ENCODE results near the gene SUPT4H1.

The SUPT4H1 gene

DNA sequence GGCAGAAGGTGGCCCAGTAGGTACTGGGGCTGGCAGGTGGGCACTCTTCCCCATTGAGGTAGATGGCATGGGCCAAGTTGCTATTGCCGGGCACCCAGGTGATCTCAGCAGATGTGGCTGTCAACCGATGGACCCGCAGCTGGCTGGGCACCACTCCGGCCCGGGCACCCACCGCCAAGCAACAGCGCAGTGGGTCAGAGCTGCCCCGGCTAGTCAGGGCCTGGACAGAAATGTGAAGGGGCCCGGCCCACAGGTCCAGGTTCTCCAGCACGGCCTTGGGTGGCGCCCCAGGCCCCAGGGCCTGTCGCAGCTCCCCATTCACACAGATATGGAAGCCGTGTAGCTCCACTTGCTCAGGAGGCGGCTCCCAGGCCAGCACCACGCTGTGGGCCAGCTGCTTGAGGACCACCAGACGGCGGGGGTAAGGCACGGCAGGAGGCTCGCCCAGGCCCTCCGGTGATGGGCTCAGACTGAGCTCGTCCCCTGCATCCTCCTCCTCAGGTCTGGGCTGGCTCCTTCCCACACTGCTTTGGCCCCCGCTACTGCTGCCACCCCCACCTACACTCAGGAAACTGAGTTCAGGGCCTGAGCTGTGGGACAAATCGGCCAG, 39.9 kb downstream of the SUPT4H1 start:
- no peak overlapping the region for H3K4me3 ChIP-seq (ENCODE audit: low read length)
- TF ChIP-seq, protein P1, sequence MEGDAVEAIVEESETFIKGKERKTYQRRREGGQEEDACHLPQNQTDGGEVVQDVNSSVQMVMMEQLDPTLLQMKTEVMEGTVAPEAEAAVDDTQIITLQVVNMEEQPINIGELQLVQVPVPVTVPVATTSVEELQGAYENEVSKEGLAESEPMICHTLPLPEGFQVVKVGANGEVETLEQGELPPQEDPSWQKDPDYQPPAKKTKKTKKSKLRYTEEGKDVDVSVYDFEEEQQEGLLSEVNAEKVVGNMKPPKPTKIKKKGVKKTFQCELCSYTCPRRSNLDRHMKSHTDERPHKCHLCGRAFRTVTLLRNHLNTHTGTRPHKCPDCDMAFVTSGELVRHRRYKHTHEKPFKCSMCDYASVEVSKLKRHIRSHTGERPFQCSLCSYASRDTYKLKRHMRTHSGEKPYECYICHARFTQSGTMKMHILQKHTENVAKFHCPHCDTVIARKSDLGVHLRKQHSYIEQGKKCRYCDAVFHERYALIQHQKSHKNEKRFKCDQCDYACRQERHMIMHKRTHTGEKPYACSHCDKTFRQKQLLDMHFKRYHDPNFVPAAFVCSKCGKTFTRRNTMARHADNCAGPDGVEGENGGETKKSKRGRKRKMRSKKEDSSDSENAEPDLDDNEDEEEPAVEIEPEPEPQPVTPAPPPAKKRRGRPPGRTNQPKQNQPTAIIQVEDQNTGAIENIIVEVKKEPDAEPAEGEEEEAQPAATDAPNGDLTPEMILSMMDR (IDR thresholded peaks at IDR 0.05; ENCODE audit: insufficient read depth, low read depth, low read length, missing control alignments), result no peak
- no peak for DNase-seq (ENCODE audit: low read depth)

DNA sequence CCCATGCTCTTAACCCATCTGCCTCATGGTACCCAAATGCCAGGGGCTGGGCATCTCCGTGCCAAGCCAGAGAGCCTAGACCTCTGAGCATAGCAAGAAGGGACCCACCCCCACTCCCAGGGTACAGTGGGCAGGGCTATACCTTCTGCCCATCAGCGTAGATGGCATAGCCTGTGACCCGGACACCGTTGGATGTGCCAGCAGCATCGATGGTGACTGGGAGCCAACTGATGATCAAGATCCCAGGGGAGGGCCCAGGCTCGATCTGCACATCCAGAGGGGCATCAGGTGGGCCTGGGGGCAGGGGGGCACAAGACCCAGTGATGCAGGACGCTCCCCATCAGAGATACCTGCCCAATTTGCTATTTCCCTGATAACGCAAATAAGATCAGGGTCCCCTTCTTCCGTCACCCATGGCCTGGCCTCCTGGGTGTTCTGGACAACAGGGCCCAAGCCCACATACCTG, 40.5 kb downstream of the SUPT4H1 start:
- no peak overlapping the region for H3K4me3 ChIP-seq (ENCODE audit: low read length)
- TF ChIP-seq, protein P1 (IDR thresholded peaks at IDR 0.05; ENCODE audit: insufficient read depth, low read depth, low read length, missing control alignments), result no peak
- DNase-seq (ENCODE audit: low read depth), result no peak

DNA sequence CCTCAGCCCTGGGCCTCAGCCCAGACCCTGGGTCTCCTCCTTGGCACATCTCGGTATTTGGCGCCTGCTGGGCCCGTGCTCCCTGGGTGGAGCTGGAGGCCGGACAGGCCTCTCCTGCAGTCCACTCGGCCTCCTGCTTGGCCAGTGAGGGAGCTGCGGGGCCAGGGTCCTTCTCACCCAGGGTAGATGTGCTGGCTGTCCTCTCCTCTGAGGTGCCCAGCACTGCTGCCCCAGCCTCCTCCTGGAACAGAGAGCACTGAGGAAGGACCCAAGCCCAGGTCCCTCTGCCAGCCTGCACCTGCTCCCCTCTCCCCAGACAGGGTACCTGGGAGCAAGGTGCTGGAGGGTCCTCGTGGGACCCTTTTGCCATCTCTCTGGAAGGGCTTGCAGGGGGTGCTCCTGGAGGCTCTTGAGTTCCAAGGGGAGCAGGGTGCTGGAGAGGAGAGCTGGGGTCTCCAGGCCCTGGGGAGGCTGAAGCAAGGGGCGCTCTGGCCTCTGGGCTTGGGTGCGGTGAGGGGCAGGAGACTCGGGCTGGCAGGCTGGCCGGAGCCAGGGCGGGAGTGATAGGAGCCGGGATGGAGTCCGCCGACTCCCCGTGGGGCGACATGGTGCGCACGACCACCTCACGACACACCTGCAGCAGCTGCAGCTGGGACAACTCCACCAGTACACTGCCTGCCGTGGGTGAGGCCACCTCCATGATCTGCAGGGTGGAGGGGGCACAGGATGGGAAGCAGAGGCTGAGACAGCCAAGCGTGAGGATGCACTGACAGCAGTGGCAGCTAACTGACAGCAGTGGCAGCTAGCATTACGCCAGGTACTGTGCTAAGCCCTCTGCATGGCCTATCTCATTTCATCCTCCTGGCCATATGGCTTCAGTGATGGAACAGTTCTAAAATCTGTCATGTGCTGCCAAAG, 41.2 kb downstream of the SUPT4H1 start:
- DNase-seq (ENCODE audit: low read depth), result no peak
- H3K4me3 ChIP-seq (ENCODE audit: low read length), result no peak overlapping the region
- TF ChIP-seq, protein P1 (IDR thresholded peaks at IDR 0.05; ENCODE audit: insufficient read depth, low read depth, low read length, missing control alignments), result no peak

DNA sequence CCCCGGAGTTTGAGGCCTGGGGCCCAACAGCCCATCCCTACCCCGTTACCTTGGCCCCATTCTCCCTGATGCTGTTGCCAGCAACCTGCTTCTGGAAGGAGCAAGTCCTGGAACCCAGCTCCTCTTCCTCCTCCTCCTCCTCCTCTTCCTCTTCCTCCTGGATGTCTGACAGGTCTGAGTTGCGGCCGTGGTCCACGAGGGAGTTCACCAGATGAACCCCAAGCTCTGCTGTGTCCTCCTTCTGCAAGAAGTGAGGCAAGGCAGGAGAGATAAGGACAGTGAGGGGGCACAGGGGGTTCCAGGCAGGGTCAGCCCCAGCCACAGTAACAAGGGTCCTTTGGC, 42.1 kb downstream of the SUPT4H1 start:
- no peak overlapping the region for H3K4me3 ChIP-seq (ENCODE audit: low read length)
- no peak for DNase-seq (ENCODE audit: low read depth)
- TF ChIP-seq, protein P1 (IDR thresholded peaks at IDR 0.05; ENCODE audit: insufficient read depth, low read depth, low read length, missing control alignments), result no peak

DNA sequence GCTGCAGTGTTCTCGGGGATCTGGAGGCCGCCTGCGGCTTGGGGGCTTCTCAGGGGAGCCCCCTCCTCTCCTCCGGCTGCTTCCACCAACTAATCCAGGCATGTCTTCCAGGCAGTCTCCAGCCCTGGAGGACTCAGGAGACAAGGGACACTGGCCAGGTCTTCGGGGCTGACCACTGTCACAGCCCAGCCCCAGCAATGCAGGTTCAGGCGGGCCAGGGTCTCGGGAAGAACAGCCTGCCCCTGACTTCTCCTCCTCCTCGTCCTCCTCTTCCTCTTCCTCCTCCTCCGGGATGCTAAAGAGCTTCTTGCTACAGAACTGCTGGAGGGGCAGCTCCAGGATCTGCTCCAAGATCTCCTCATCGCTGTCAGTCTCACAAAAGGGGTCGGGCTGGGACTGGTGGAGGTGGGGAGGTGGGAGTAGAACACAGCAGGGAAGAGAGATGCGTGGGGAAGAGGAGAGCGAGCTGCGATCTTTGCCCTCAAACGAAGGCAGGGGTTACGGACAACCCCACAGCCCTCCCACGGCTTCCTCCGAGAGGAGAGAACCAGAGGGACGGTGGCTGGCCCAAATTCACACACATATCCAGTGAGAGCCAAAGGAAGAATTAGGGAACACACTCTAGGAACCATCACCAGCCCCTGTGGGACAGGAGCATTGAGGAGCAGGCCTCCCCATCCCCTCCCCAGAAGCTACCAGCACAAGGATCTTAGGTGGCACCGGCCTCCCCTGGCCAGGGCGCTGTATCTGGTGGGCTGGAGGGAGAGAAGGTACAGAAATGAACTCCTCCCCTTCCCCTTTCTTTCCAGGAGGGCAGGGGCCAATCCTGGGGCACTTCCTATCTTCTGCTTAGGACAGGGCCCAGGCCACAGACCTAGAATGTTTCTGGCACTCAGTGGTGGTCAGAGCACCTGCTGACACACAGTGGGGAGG, 42.8 kb downstream of the SUPT4H1 start:
- no peak overlapping the region for H3K4me3 ChIP-seq (ENCODE audit: low read length)
- TF ChIP-seq, protein P1 (IDR thresholded peaks at IDR 0.05; ENCODE audit: insufficient read depth, low read depth, low read length, missing control alignments), result no peak
- DNase-seq (ENCODE audit: low read depth), result no peak

DNA sequence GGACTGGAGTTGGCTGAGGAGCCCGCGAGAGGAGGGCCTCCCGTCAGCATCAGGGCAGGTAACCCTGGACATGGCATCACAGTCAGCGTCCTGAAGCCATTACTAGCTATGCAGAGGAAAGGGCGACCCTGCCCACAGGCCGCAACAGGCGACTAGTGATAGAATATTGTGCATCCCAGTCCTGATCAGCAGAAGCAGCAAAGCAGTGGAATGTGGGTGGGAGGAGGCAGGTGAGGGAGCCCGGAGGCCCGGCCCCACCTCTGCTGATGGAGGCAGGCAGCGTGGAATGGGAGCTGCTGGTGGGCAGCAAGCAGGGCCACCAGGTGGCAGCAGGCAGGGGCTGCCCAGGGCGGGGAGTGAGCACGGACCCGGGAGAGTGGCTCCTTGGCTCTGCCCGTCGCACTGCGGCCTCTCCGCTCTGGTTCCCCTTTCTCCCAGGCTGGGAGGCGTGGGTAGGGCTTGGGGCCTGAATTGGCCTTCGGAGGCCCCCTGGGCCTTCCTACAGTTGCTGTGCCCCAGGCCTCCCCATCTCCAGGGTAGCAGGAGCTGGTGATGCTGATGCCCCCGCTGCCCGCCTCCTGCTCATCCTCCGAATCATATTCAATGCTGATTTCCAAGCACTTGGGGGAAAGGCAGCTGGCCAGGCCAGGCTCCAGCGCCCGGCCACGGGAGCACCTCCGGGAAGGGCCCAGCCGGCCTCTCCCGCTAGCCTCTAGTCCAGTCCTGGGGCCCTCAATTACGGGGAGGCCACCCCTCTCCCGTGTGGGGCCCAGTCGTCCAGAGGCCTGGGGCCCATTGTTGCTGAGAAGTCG, 43.6 kb downstream of the SUPT4H1 start:
- TF ChIP-seq, protein P1 (IDR thresholded peaks at IDR 0.05; ENCODE audit: insufficient read depth, low read depth, low read length, missing control alignments), result no peak
- DNase-seq (ENCODE audit: low read depth), result no peak
- no peak overlapping the region for H3K4me3 ChIP-seq (ENCODE audit: low read length)
